Breast epithelium (tissue), 4 donors: ENCODE measurements around the gene CCDC12. TPM values are rescaled to one million over a fixed set of nuclear protein-coding genes. Genes with fewer than 3 reads are reported as not detected.

ENCODE experiments used
- DNase-seq, 2 donors: peaks; one replicate each; pipeline ENCODE4 v3.0.0-alpha.2; 2019; ENCODE audit warnings: low spot score in 2 of 2
- H3K27ac ChIP-seq, 2 donors: fragments of 200-600 bp; sonication (generic) in 1 of 2; one replicate each; pipeline ENCODE4 v1.5.1; 2016 to 2019; ENCODE audit warnings: mild to moderate bottlenecking in 1 of 2
- H3K27me3 ChIP-seq, 2 donors: fragments of 200-600 bp; sonication (generic) in 1 of 2; one replicate each; pipeline versions ENCODE4 v1.5.1 to v1.6.0; 2017 to 2019; ENCODE audit warnings: control low read depth in 1 of 2, mild to moderate bottlenecking in 1 of 2
- H3K36me3 ChIP-seq: fragments of 200-600 bp; one replicate; pipeline ENCODE4 v1.5.1; 2019
- H3K4me1 ChIP-seq, 2 donors: fragments of 200-600 bp; sonication (generic); one replicate each; pipeline ENCODE4 v1.5.1; 2016 to 2019; ENCODE audit warnings: control low read depth in 1 of 2
- H3K4me3 ChIP-seq, 3 donors: fragments of 200-600 bp; sonication (generic); 1 replicate in 2 of 3; 2 replicates in 1 of 3; pipeline ENCODE4 v1.5.1; 2016 to 2019; ENCODE audit warnings: mild to moderate bottlenecking in 3 of 3, moderate library complexity in 2 of 3
- H3K9me3 ChIP-seq, 2 donors: fragments of 200-600 bp; sonication (generic) in 1 of 2; one replicate each; pipeline ENCODE4 v1.5.1; 2016 to 2019; ENCODE audit warnings: control low read depth in 1 of 2
- POLR2A ChIP-seq: fragments of 450-650 bp; IDR thresholded peaks from one replicate; pipeline ENCODE4 v1.6.1; 2016; ENCODE audit warnings: antibody characterized with exemption, mild to moderate bottlenecking, moderate library complexity
- POLR2AphosphoS5 ChIP-seq, 3 donors: sonication (generic); formaldehyde crosslinking; IDR thresholded peaks; one replicate each; pipeline ENCODE4 v1.6.1; 2017; ENCODE audit warnings: antibody characterized with exemption in 3 of 3
- intact Hi-C: fragments of 100-400 bp; cut with DNase I; formaldehyde crosslinking; loops from one replicate; pipeline ENCODE4 v1.15.1; 2023; ENCODE audit warnings: low total_unique reads
- total RNA-seq, 3 donors: library from RNA; depleted of rRNA; stranded (reverse); fragments of >200 nt; gene quantifications; one replicate each; pipeline ENCODE4 v1.1.0, GENCODE V29; 2016
- TF ChIP-seq, protein P1 (sequence below), 3 donors: fragments of 450-650 bp; IDR thresholded peaks; one replicate each; pipeline ENCODE4 v1.5.1; 2016 to 2017; ENCODE audit warnings: antibody characterized with exemption in 3 of 3, mild to moderate bottlenecking in 3 of 3, moderate library complexity in 3 of 3

CCDC12 gene
- total RNA-seq, 3 donors from 2014 or later: 27.0 to 50.2 (median 43.9) TPM

DNA sequence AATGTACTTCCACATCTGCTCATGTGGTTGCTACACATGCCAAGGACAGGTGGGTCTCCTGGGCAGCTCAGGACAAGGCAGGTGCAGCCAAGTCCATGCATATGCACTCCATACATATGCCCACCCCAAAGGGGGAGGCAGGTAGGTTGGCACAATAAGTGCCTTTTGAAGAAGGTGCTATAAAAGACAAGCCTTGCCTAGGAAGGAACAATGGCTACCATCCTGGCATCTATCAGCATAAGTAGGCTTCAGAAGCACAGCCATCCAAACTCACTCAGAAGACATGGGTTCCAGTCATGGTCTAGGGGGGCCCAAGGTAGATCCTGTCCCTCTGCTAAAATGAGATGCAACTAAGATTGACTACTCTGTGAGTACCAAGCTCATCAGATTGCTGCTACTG, 37.5 kb upstream of the CCDC12 start:
- intact Hi-C loops: no loop called here
- no peaks in the 10 kb centered on the region for H3K4me1 ChIP-seq
- no peaks in the 10 kb centered on the region for H3K27me3 ChIP-seq
- no peak for DNase-seq
- no peak overlapping the region for H3K27ac ChIP-seq
- H3K36me3 ChIP-seq: peaks cover 11% of the 10 kb centered on the region
- H3K9me3 ChIP-seq: no peaks in the 10 kb centered on the region
- no peak for TF ChIP-seq POLR2A
- H3K4me3 ChIP-seq: no peak overlapping the region

DNA sequence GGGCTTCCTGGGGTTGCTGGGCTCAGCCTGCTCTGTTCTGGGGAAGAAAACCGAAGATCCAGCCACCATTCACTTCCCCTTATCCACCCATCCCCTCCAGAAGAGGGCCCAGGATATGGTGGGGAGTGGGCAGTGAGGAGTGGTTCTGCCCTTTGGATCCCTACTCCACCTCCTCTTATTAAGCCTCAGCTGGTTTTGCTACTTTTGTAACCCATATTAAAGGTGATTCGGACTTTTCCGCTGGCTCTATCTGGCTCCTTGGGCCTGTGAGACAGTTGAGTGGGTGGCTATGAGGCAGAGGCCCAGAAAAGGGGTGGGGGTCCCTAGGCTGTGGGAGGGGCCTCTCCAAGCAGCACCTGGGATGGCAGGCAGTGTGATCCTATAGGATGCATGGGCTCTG, 36.7 kb upstream of the CCDC12 start:
- Histone ChIP-seq H3K36me3 (peaks cover 4% of the 10 kb centered on the region), H3K9me3 (no peaks in the 10 kb centered on the region), H3K27ac (no peak overlapping the region), H3K4me1 (no peaks in the 10 kb centered on the region), H3K4me3 (no peak overlapping the region), H3K27me3 (no peaks in the 10 kb centered on the region)
- intact Hi-C loops: no loop called here
- DNase-seq: no peak
- no peak for TF ChIP-seq POLR2AphosphoS5 (IDR thresholded peaks at IDR 0.05)
- TF ChIP-seq, protein P1, sequence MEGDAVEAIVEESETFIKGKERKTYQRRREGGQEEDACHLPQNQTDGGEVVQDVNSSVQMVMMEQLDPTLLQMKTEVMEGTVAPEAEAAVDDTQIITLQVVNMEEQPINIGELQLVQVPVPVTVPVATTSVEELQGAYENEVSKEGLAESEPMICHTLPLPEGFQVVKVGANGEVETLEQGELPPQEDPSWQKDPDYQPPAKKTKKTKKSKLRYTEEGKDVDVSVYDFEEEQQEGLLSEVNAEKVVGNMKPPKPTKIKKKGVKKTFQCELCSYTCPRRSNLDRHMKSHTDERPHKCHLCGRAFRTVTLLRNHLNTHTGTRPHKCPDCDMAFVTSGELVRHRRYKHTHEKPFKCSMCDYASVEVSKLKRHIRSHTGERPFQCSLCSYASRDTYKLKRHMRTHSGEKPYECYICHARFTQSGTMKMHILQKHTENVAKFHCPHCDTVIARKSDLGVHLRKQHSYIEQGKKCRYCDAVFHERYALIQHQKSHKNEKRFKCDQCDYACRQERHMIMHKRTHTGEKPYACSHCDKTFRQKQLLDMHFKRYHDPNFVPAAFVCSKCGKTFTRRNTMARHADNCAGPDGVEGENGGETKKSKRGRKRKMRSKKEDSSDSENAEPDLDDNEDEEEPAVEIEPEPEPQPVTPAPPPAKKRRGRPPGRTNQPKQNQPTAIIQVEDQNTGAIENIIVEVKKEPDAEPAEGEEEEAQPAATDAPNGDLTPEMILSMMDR (IDR thresholded peaks at IDR 0.05): no peak
- no peak for TF ChIP-seq POLR2A

DNA sequence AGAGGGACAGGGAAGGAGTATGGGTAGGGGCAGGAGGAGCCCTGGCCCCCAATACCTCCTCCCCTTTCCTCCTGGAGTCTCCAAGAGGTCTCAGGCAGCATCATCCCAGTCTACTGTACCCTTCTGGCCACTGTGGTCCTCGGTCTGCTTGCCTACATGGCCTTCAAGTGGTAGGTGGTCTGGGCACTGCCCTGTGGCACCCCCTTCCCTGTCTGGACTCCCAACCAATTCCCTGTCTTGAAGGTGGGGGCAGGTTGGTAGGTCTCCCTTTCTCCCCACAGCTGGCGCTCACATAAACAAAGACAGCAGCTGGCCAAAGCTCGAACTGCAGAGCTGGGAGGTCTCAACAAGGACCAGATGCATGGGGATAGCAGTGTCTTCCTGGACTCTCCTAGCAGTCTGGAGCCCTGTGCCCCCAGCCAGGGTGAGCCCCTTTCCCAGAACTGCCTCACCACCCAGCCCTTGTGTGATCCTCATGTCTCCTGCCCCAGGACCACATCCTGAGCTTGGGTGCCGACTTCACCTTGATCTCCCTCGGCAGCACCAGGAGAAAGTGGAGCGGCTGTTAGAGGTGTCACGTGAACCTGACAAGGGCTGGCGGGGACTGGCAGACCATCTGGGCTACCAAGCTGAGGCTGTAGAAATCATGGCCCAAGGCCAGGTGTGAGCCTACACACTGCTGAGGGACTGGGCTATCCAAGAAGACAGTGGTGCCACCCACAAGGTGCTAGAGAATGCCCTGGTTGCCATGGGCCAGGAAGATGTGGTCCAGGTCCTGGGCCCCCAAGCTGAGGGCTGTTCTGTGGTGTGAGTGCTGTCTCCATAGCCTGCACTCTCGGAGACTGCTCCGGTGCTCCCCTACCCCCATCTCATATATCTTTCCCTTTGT, 36.0 kb upstream of the CCDC12 start:
- no peaks in the 10 kb centered on the region for H3K9me3 ChIP-seq
- no peak overlapping the region for H3K4me3 ChIP-seq
- no peaks in the 10 kb centered on the region for H3K27me3 ChIP-seq
- H3K27ac ChIP-seq: no peak overlapping the region
- H3K4me1 ChIP-seq: no peaks in the 10 kb centered on the region
- DNase-seq: no peak
- intact Hi-C loops: no loop called here
- no peak for TF ChIP-seq POLR2AphosphoS5 (IDR thresholded peaks at IDR 0.05)
- TF ChIP-seq, protein P1 (IDR thresholded peaks at IDR 0.05): no peak
- no peak for TF ChIP-seq POLR2A
- H3K36me3 ChIP-seq: peaks cover 4% of the 10 kb centered on the region

DNA sequence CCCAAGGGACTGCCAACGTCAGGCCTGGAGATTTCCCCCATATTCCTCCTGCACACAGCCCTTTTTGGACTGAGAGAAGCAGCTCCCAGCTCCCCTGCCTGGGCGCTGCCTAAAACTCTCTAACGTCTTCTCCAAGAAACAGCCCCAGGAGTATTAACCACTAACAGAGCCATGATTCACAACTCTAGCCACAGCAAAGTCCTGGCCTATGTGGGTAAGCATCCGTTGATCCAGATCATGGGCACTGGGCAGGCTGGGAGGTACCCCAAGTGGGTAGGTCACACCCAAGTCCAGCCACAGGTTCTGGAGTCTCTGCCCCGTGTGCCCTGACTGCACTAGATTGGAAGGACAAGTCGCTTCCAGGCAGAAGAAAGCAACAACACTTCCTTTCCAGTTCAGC, 34.8 kb upstream of the CCDC12 start:
- Histone ChIP-seq H3K9me3 (no peaks in the 10 kb centered on the region), H3K27ac (no peak overlapping the region), H3K4me3 (no peak overlapping the region), H3K27me3 (no peaks in the 10 kb centered on the region), H3K36me3 (no peaks in the 10 kb centered on the region), H3K4me1 (no peaks in the 10 kb centered on the region)
- TF ChIP-seq POLR2A: no peak
- TF ChIP-seq POLR2AphosphoS5 (IDR thresholded peaks at IDR 0.05): no peak
- TF ChIP-seq, protein P1 (IDR thresholded peaks at IDR 0.05): no peak
- intact Hi-C loops: no loop called here
- no peak for DNase-seq

DNA sequence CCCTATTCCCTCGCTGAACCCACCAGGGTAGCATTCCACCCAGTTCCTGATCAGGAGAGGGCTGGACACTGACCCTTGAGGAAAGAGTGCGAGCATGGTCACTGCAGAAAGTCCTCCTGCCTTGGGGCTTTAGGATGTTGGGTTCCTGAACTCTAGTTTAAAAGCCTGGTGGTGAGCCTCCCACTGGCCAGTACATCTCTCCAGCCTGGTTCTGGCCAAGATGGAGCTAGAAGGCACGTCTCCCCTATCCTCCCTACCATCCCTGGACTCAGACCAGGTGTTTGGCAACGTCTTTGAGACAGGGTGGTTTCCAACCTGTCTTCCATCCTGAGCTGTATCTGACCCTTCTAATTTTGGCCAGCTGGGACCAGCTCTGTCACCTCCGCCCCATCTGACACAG, 34.4 kb upstream of the CCDC12 start:
- Histone ChIP-seq H3K27me3 (no peaks in the 10 kb centered on the region), H3K36me3 (no peaks in the 10 kb centered on the region), H3K9me3 (no peaks in the 10 kb centered on the region), H3K4me1 (no peaks in the 10 kb centered on the region), H3K27ac (no peak overlapping the region), H3K4me3 (no peak overlapping the region)
- TF ChIP-seq, protein P1 (IDR thresholded peaks at IDR 0.05): no peak
- TF ChIP-seq POLR2AphosphoS5 (IDR thresholded peaks at IDR 0.05) (no peak), POLR2A (no peak)
- no peak for DNase-seq
- intact Hi-C loops: no loop called here
